Astrocyte of the cerebellum (primary cell): ENCODE measurements around the gene CPNE2.
"Not testable (repeated sequence)": the region's sequence is repeated elsewhere in the genome, so short reads cannot be mapped to it uniquely, and the experiment has no call there.

ENCODE experiments used
- DNase-seq: peaks from one replicate; pipeline ENCODE4 v3.0.0-alpha.2; 2011; ENCODE audit warnings: low read depth
- H3K4me3 ChIP-seq: 2 replicates; pipeline ENCODE4 v1.5.1; 2011; ENCODE audit warnings: mild to moderate bottlenecking, low read depth, low read length, moderate library complexity
- CTCF ChIP-seq: IDR thresholded peaks from 2 replicates; pipeline ENCODE4 v1.5.1; 2012; ENCODE audit warnings: low read length, low read depth, moderate library complexity, mild to moderate bottlenecking; ENCODE audit errors: missing control alignments
- in situ Hi-C: cut with HindIII; loops from 2 replicates; pipeline ENCODE4 v1.10.0; 2017; ENCODE audit warnings: low sequenced_read_pairs

The CPNE2 gene

GRCh38 chr16:57096793-57097192 is 4.4 kb downstream of the CPNE2 start:
- in situ Hi-C loops, result no loop called here
- TF ChIP-seq CTCF, result no peak
- DNase-seq, result no peak
- no peak overlapping the region for H3K4me3 ChIP-seq

GRCh38 chr16:57098188-57098841 is 5.9 kb downstream of the CPNE2 start:
- DNase-seq, result no peak
- H3K4me3 ChIP-seq, result no peak overlapping the region
- TF ChIP-seq CTCF, result no peak
- in situ Hi-C loops, result no loop called here

- DNase-seq, H3K4me3 ChIP-seq, in situ Hi-C loops: not testable (repeated sequence)
Observed at GRCh38 chr16:57099965-57100364, 7.6 kb downstream of the CPNE2 start.

- H3K4me3 ChIP-seq, result no peak overlapping the region
- no peak for DNase-seq
- no peak for TF ChIP-seq CTCF
- in situ Hi-C loops, result no loop called here
Observed at GRCh38 chr16:57100445-57100844, 8.1 kb downstream of the CPNE2 start.

- no peak for DNase-seq
- no peak overlapping the region for H3K4me3 ChIP-seq
- in situ Hi-C loops, result no loop called here
- TF ChIP-seq CTCF, result no peak
Observed at GRCh38 chr16:57102888-57103851, 10.8 kb downstream of the CPNE2 start.

- H3K4me3 ChIP-seq, result no peak overlapping the region
- no peak for TF ChIP-seq CTCF
- in situ Hi-C loops, result loop anchor here (5.0 kb wide), 1 partner anchor 43 kb away; no protein-coding TSS in a partner anchor
- no peak for DNase-seq
Observed at GRCh38 chr16:57104706-57105105, 12.3 kb downstream of the CPNE2 start.

GRCh38 chr16:57105184-57105583 is 12.8 kb downstream of the CPNE2 start:
- TF ChIP-seq CTCF, result no peak
- DNase-seq, result no peak
- in situ Hi-C loops, result loop anchor here (5.0 kb wide), 1 partner anchor 42 kb away; no protein-coding TSS in a partner anchor
- H3K4me3 ChIP-seq, result no peak overlapping the region
